Ecto neural progenitor cell (in vitro differentiated cells): ENCODE results near the gene SBK3.
"Not testable (repeated sequence)": the region's sequence is repeated elsewhere in the genome, so short reads cannot be mapped to it uniquely, and the experiment has no call there.

Experiments used
- DNase-seq: peaks from one replicate; pipeline ENCODE4 v3.0.0-alpha.2; 2018; ENCODE audit warnings: low spot score

The SBK3 gene

DNA sequence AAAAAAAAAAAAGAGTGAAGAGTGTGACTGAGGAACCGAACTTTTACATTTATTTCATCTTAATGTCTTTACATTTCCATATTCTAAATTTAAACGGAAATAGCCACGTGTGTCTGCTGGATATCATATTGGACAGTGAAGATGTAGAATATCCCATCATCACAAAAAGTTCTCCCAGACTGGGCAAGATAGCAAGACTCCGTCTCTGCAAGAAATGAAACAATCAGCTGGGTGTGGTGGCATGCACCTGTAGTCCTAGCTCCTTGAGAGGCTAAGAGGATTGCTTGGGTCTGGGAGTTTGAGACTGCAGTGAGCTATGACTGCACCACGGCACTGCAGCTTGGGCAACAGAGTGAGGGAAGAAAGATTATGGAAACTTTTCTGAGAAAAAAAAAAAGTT lies 31.4 kb upstream of the SBK3 start:
- DNase-seq: no peak

DNA sequence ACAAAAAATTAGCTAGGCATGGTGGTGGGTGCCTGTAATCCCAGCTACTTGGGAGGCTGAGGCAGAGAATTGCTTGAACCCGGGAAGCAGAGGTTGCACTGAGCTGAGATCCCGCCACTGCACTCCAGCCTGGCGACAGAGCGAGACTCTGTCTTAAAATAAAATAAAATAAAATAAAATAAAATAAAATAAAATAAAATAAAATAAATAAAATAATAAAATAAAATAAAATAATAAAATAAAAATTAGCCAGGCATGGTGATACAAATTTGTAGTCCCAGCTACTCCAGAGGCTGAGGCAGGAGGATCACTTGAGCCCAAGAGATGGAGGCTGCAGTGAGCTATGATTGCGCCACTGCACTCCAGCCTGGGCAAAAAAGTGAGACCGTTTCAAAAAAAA lies 28.6 kb upstream of the SBK3 start:
- DNase-seq: not testable (repeated sequence)

DNA sequence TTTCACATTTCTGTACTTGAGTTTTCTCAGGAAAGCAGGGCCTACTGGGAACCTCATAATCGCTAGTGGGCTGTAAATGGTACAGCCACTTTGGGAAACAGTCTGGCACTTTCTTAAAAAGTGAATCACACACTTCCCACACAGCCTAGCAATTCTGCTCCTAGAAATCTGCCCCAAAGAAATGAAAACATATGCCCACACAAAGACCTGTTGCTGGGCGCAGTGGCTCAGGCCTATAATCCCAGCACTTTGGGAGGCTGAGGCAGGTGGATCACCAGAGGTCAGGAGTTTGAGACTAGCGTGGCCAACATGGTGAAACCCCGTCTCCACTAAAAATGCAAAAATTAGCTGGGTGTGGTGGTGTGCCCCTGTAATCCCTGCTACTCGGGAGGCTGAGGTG lies 24.1 kb upstream of the SBK3 start:
- not testable (repeated sequence) for DNase-seq

DNA sequence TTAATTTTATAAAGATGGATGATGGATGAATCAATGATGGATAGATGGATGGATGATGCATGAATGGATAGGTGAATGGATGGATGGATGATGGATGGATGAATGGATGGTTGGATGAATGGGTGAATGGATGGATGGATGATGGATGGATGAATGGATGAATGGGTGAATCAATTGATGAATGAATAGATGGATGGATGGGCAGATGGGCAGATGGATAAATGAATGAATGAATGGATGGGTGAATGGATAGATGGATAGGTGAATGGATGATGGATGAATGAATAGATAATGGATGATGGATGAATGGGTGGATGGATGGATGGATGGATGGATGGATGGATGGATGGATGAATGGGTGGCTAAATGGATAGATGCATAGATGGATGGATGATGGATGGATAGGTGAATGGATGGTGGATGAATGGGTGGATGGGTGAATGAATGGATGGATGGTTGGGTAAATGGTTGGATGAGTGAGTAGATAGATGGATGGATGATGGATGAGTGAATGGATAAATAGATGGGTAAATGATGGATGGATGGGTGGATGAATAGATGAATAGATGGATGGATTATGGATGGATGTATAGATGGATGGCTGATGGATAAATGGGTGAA lies 22.5 kb upstream of the SBK3 start:
- no peak for DNase-seq

DNA sequence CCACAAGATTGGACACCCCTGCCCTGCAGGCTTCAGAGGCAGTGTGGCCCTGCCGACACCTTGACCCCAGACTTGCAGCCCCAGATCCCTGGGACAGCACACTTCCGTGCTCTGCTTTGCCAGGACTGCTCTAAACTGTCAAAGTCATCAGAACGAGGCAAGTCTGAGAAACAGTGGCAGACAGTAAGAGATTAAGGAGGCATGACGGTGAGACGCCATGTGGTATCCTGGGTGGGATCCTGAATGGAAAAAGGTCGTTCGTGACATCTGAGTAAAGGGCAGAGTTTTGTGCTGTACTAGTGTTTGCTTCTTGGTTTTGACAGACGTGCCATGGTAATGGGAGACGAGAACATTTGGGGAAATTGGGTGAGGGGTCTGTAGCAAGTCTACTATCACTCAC lies 21.5 kb upstream of the SBK3 start:
- DNase-seq: no peak

DNA sequence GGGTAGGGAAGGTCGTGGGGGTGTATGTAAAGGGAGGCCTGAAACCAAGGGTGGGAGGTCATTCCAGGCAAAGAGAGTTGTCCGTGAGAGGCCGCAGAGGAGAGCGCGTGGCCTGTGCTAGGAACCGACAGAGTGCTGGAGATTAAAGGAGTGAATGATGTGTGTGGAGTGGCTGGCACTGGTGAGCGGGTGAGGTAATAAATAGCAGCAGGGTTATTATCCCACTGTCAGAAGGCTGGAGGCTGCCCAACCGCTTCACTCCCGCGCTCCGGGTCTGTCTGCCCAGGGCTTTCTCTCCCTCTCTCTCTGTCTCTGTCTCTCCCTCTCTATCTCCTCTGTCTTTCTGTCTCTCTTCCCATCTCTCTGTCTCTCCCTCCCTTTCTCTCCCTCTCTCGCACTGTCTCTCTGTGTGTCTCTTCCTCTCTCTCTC lies 17.9 kb upstream of the SBK3 start:
- no peak for DNase-seq

DNA sequence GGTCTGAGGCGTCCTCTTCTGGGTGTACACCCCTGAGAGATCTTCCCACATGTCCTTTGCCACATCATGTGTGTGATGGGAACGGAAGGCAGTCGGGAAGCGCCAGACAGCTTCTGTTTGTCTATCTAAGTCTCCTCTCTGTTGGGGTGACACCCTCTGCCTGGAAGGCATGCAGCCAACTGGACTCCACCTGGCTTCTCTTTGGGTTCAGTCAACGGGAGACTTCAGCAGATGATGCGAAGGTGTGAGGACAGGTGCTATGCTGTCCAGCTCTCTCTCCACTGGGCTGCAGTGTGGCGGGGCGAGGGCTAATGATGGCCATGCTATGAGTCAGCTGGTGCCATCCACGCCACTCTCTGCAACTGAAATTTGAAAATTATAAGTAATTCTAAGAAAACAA lies 14.3 kb upstream of the SBK3 start:
- no peak for DNase-seq

DNA sequence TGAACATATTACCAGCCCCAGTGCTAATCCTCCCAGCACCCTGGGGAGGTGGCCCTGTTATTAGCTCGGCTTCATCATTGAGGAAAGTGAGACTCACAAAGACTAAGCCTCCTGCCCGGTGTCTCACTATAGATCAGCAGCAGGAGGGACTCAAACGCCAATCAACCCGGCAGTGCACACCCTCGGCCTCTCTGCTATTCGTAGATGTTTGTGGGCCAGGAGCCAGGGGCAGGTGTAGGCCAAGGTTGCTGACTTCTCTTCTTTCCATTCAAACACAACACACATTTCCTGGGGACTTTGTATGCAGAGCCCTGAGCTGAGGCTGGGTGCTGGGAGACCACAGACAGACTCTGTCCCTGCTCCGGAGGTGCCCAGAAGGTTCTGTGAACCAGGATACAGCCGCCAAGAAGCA lies 9.4 kb upstream of the SBK3 start:
- no peak for DNase-seq

DNA sequence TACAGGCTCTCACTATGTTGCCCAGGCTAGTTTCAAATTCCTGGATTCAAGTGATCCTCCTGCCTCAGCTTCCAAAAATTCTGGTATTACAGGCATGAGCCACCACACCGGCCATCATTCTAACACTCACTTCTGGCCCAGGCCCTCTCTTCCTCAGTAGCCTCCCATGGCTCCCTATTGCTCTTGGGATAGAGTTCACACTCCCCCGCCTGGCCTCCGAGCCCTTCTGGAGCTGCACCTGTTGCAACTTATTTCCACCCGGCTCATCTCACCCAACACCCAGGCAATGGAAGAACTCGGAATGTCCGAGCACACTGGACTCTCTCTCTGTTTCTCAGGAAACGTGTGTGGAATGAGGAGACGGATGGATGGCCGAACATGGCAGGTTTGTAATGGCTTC lies 9.0 kb upstream of the SBK3 start:
- no peak for DNase-seq

DNA sequence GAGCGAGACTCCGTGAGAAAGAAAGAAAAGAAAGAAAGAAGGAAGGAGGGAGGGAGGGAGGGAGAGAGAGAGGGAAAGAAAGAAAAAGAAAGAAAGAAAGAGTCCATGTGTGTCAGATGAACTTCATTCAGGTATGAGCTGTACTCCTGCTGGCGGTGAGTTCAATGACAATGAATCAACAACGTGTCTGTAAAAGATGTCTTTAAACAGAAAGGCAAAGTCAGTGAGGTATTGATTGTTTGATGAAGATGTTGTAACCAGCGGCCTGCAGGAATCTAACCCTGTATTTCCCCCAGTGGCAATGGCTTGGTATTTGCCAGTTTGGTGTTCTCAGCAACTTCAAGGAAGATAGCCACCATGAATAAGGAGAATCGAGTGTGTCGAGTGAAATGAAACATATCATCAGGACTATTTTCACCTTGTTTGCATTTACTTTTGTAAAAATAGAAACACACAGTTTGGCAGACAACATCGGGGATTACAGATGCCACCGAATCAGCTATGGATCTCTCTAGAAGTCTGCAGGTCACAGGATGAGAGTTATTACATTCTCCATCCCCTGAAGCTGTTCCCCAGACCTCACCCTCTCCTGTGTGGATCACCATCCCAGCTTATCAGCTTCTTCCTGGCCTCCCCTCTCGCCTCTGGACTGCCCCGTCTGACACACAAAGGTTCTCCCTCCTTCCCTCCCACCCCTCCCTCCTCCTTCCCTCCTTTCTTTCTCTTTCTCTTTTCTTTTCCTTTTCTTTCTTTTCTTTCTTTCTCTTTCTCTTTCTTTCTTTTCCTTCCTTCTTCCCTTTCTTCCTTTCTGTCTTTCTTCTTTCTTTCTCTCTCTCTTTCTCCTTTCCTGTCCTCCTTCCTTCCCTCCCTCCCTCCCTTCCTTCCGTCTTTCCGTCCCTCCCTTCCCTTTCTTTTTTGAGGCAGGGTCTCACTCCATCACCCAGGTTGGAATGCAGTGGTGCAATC lies 8.2 kb upstream of the SBK3 start:
- DNase-seq: no peak

DNA sequence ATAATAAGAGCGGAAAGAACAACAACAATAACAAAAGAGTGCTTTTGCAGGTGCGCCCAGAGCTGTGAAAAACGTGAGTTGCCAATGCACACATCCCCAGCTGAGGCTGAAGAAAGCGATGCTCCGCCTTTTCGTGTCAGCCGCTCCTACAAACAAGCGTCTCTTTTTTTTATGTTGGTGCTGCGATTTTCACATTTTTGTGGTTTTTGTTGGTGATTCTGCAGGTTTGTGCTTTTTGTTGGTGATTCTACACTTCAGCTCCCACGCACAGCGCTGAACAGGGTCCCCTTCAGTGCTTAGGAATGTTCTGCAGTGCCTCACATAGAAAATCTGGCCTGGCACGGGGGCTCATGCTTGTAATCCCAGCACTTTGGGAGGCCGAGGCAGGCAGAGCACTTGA lies 7.3 kb upstream of the SBK3 start:
- no peak for DNase-seq

DNA sequence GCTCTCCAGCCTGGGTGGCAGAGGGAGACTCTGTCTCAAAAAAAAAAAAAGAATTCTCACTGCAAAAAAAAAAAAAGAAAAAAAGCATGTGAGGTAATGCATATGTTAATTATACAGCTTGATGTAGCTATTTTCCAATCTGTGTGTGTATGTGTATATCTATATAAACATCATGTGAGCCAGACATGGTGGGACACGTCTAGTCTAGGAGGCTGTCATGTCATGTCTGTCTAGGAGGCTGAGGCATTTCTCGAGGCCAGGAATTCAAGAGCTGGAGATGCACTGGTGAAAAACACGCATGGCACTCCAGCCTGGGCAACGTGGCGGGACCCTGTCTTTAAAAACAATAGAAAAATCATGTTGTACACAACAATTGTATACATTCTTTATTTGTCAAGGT lies 6.9 kb upstream of the SBK3 start:
- no peak for DNase-seq

DNA sequence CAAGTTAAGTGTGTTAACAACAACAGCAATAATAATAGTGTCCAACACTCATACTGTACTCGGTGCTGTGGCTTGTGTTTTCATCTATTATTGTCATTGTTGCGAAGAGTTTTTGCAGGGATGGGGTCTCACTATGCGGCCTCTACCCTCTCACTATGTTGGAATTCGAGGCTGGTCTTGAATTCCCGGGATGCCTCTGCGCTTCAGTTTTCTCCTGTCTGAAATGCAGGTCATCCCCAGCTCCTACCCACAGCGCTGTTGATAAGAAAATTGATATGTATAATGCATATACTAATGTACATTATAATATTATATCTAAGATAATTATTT lies 4.9 kb upstream of the SBK3 start:
- no peak for DNase-seq

DNA sequence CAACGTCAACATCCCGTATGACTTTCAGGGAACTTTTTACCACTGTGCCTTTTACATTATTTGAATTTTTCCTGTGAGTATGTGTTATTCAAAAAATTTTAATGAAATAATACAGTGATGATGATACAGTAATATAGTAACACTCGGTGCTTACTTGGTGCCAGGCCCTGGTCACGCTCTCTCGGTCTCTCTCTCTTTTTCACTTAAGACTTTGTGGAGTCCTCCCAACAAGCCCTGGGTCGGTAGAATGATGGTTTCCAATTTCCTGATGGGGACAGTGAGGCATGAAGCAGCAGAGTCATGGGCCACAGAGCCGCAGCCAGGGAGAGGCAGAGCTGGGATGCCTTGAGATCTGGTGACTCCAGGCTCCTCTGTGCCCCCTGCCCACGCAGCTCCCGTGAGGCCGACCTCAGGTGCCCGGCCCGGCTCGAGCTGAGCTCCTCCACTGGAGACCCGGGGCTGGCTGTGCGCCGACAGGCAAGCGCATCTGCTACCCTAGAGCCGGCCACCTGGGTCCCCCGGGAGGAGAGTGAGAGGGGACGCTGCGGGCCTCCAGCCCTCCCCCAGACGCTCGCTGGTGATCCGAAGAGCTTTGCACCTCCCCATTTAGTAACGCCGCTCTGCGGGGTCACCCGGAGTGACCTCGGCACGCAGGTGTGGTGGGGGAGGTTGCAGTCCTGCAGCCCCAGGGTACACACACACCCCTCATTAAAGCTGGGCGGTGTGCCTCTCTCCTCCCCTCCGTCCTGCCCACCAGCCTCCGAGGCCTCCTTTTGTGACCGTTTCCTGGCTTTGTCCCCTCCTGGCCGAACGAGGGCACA lies 4.4 kb upstream of the SBK3 start:
- peak; percentile 82 for DNase-seq

DNA sequence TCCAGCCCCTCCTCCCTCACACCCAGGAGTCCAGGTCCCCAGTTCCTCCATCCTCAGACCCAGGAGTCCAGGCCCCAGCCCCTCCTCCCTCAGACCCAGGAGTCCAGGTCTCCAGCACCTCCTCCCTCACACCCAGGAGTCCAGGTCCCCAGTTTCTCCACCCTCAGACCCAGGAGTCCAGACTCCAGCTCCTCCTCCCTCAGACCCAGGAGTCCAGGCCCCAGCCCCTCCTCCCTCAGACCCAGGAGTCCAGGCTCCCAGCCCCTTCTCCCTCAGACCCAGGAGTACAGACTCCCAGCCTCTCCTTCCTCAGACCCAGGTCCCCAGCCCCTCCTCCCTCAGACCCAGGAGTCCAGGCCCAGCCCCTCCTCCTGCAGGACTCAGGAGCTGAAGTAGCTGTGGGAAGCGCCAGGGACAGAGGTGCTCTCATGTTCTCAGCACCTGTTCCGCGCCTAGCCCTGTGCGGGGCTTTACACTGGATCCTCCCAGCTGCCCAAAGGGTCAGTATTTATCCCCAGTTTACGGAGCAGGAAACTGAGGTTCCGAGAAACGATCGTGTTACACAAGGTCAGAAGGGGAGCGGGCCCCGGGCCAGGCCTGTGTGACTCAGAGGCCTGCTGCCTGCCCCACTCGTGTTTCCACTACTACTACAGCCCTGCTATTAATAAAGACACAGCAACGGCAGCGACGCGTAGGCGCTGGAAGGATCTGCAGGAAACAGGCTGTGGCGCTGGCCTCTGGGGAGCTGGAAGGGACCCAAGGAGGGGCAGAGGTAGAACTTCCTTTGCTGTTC lies 1.7 kb upstream of the SBK3 start:
- DNase-seq: no peak

DNA sequence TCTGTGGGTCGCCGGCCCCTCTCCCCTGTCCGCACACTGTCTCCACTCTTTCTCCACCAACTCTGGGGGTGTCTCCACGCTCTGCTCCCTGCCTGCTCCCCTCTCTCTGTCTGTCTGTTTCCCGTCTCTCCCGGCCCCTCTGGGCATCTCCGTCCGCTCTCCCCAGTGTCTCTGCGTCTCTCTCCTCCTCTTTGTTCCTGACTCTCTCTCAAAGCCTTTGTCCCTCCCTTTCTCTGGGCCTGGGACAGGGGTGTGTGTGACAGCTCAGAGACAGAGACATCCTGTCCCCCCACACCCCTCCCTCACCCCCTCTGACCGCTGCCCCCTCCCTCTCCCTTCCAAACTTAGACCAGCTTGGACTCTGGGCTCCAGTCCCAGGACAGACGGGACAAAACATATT lies 668 bp upstream of the SBK3 start:
- no peak for DNase-seq

DNA sequence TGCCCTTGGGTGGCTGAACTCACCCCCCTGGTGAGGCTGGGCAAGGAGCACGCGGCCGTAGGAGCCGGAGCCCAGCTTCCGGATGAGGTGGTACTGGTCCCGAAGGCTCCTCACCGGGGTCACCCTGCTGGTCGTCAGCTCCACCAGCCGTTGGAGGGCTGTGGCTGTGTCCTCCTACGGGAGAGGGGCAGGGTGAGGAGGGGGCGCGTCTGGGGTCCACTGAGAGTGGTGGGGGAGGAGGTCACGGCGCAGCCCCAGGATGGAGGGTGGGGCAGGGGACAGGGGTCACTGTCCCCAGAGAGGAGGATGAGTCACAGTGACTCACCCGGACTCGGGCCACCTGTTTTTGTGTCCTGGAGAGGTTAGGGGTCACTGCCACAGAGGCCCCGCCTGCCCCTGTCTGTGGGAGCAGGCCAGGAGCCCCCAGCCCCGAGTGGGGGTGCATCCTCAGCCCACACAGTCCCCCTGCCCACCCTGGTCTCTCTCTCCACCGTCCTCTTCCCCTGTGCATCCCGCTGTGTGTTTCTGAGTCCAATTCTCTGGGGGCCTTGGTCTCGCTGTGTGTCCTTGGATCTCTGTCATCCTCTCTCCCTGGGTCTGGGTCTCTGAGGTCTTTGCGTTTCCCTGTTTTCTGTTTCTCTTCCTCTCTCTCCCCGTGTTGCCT lies 435 bp downstream of the SBK3 start:
- DNase-seq: no peak

DNA sequence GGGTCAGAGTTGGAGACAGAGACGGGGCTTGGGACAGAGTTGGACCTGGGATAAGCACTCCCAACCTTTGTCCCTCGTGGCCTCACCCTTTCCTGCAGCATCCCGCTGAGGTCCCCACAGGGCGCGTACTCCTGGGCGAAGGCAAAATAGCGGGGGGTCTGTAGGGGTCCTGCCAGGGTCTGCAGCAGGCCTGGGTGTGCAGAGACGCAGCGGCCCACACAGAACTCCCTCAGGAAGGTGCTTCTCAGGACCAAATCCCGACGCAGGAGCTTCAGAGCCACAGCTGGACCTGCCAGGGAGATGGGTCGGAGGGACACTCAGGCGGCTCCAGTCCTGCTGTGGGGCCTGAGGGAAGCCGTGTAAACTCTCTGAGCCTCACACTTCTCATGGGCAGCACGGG lies 1.3 kb downstream of the SBK3 start:
- no peak for DNase-seq

DNA sequence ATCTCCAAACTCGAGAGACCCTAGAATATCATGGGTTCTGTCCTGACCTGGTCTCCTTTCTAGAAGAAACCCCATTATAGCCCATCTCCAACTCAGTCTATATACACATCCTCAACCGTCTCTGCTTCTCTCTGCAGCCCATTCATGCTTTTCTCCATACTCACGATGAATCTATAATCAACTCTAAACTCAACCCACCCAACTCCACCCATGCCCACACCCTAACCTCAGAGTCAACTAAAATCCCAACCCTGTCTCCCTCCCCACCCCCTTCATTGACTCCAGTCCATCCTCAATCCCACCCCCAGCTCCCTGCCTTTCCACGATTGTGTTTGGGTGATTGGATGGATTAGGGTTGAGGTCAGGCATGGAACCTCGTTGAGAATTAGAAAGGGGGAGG lies 1.8 kb downstream of the SBK3 start:
- DNase-seq: no peak

DNA sequence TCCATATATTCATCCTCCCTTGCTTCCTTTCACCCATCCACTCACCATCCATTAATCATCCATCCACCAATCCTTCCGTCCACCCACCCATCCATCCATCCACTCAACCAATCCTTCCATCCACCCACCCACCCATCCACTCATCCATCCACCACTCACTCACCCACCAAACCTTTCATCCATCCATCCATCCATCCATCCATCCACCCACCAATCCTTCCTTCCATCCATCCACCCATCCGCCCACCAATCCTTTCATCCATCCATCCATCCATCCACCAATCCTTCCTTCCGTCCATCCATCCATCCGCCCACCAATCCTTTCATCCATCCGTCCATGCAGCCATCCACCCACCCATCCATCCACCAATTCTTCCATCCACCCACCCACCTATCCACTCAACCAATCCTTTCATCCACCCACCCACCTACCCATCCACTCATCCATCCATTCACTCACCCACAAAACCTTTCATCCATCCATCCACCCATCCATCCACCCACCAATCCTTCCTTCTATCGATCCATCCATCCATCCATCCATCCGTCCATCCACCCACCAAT lies 3.0 kb downstream of the SBK3 start:
- no peak for DNase-seq

DNA sequence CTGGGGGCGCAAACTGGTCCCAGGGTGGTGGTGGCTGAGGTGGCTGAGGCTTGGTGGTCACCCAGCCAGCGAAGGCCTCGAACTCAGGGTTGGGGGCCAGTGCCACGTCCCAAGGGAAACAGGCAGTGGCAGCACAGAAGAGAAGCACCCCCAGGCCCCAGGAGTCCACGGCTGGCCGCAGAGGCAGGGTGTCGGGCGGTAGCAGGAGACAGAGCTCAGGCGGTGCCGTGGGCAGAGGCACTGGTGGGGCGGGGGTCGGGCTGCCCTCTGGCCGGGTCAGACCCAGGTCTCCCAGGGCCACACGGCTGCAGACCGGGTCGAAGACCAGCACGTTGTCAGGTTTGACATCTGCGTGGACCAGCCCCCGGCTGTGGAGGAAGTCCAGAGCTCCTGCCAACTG lies 4.3 kb downstream of the SBK3 start:
- no peak for DNase-seq
